ENCODE data around the gene ABCG2.

DNA sequence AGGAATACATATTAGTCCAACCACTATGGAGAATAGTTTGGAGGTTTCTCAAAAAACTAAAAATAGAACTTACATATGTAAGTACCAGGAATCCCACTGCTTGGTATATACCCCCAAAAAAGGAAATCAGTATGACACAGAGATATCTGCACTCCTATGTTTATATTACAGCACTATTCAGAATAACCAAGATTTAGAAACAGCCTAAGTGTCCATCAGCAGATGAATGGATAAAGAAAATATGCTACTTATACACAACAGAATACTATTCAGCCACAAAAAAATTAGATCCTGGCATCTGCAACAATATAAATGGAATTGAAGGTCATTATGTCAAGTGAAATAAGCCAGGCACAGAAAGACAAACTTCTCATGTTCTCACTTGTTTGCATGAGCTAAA, 27.5 kb upstream of the ABCG2 start:
- TF ChIP-seq, protein P1, sequence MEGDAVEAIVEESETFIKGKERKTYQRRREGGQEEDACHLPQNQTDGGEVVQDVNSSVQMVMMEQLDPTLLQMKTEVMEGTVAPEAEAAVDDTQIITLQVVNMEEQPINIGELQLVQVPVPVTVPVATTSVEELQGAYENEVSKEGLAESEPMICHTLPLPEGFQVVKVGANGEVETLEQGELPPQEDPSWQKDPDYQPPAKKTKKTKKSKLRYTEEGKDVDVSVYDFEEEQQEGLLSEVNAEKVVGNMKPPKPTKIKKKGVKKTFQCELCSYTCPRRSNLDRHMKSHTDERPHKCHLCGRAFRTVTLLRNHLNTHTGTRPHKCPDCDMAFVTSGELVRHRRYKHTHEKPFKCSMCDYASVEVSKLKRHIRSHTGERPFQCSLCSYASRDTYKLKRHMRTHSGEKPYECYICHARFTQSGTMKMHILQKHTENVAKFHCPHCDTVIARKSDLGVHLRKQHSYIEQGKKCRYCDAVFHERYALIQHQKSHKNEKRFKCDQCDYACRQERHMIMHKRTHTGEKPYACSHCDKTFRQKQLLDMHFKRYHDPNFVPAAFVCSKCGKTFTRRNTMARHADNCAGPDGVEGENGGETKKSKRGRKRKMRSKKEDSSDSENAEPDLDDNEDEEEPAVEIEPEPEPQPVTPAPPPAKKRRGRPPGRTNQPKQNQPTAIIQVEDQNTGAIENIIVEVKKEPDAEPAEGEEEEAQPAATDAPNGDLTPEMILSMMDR (IDR thresholded peaks at IDR 0.05; ENCODE audit: low read depth, low read length) = no peak
- TF ChIP-seq EZH2phosphoT487 (IDR thresholded peaks at IDR 0.05; ENCODE audit: low read depth) = no peak

Measured in OCI-LY3 (cell line).